GM12865 (cell line): Measurements from ENCODE around the gene CPNE8.

Experiments
- DNase-seq: peaks from one replicate; pipeline ENCODE4 v3.0.0; 2010; ENCODE audit warnings: low read depth
- H3K4me3 ChIP-seq: 2 replicates; pipeline ENCODE4 v1.5.1; 2011; ENCODE audit warnings: mild to moderate bottlenecking, low read depth, low read length, control low read depth
- CTCF ChIP-seq: IDR thresholded peaks from 2 replicates; pipeline ENCODE4 v1.5.1; 2011; ENCODE audit warnings: low read length, control low read depth, low read depth, inconsistent platforms; ENCODE audit not compliant: insufficient read depth; ENCODE audit errors: missing control alignments

Gene CPNE8

GRCh38 chr12:38607295-38607694 lies 298.1 kb downstream of the CPNE8 start:
- TF ChIP-seq CTCF = no peak
- DNase-seq = no peak
- H3K4me3 ChIP-seq = no peak overlapping the region
